Middle frontal gyrus (tissue), 1 donor: ENCODE measurements around the gene TSEN34.
A peak's percentile ranks its signal among the peaks of the same experiment; 100 is the strongest.
"Not testable (repeated sequence)": the region's sequence is repeated elsewhere in the genome, so short reads cannot be mapped to it uniquely, and the experiment has no call there.

Experiments
- DNase-seq: peaks from one replicate; pipeline ENCODE4 v3.0.0-alpha.2; 2015; ENCODE audit warnings: low spot score; ENCODE audit errors: extremely low spot score

TSEN34 gene

DNA sequence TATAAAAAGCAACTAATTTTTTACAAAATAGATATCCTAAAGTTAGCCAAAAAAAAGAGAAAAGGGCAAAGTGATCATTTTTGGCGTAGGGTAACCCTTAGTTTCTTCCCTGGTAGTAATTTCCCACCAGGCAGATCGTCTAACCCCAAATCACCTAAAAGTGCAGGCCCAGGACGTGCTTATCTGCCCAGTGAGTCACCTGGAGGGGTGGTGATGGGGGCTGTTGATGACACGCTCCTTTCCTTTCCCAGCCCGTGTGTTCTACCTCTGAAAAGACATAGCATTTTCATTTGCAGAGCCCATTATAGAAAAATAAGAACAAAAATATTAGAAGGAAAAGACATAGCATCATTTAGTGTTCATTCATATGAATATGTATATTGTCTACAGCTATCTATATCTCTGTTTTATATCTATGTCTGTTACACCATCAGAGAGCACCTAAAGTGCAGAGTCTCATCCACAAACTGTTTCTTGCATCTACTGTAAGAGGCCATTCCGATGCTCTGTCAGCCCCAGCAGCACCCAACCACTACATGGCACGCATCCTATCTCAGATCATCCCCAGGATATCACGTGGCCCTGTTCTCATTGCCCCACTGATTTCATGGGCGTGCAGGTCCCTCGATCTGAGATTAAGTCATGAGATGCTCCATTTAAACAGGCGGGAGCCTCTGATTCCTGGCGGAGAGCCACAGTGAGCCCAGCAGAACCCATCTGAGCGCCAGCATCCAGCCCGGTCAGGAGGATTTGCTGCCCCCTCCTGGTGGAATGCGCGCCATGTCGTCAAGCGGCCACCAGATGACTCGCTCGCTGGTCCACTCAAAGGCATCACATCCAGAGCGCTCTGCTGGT lies 40.2 kb downstream of the TSEN34 start:
- DNase-seq: peak; percentile 76

DNA sequence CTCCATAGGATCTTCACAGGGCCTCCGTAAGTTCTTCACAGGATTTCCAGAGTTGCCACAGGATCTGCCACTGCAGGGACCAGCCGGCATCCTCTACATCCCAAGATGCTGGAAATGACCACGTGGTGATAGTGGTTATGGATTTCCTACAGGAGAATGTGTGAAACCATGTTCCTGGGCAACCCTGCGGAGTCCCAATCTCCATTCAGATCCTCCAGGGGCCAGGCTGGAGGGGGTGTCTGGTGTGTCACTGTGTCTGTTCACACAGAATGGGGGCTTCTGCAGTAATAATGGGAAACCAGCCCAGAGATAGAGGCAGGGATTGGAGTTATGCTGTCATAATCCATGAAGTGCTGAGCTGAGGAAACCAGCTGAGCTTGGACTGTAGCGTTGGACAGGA lies 42.8 kb downstream of the TSEN34 start:
- DNase-seq: no peak

DNA sequence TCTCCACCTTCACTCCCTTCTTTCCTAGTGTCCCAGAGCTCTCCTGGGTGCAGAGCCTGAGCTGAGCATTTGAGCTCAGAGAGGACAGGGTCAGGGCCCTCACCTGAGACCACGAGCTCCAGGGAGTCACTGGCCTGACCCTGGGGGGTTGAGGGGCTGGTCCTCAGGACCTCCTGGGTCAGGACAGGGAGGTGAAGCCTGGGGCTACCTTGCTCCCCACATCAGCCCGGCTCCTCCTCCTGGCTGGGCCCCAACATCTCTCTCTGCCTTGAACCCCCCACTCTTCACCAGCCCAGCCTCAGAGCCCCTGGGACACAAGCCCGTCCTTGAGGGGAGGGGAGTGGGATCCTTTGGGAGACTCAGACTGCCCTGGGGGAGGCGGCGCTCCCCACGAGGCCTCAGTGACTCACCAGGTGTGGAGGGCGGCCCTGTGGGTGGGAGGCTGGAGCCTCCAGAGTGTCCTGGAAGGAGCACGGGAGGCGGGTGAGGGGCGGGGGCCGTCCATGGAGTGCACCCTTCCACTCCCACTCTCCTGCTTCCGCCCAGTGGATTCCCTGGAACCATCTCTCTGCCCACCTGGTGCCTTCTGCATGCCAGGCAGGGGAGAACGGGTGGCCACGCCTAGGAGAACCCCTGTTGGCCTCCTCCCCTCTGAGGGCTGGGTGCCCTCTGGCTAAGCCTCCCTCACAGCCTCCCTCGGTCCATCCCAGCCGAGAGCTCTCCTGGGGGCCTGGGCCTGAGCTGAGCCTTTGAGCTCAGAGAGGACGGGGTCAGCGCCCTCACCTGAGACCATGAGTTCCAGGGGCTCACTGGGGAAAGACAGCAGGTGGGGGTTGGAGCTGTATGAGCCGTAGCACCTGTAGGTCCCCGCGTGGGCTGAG lies 48.6 kb downstream of the TSEN34 start:
- not testable (repeated sequence) for DNase-seq

DNA sequence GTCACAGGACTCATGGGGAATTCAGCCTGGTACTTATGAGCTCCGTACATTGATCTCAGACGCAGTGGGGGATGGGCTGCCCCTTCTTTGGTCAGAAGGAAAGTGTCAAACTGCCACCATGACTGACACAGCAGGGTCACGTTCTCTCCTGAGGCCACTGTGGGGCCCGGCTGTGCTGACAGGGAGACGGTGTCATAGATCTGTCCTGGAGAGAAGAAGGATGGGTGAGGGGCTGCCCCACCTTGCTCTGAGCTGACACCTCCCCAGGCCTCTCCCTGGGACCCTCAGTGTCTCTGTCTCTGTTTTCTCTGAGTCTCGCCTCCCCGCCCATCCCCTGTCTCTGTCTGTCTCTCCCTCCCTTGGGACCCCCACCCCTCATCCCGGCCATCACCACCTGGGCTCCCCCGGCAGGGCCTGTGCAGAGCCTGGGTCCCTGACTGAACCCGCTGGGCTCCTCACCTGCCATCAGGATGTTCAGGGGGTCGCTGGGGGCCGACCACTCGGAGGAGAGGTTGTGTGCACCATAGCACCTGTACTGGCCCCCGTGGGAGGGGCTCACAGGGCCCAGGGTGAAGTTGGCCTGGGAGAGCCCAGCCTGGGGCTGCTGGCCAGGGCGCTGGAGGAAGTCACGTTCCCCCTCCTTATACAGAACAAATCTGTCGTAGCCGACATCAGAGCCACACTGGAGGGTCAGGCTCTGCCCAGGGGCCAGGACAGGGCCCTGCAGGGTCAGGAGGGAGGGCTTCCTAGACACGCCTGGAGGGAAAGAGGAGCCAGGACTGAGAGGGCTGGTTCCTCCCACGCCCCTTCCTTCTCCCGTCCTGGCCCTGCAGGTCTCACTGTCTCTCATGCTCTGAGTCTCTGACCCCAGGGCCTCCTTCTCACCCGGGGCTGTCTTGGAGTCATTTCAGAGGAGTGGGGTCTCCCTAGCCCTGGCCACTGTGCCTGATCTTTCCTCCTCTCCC lies 49.5 kb downstream of the TSEN34 start:
- not testable (repeated sequence) for DNase-seq

DNA sequence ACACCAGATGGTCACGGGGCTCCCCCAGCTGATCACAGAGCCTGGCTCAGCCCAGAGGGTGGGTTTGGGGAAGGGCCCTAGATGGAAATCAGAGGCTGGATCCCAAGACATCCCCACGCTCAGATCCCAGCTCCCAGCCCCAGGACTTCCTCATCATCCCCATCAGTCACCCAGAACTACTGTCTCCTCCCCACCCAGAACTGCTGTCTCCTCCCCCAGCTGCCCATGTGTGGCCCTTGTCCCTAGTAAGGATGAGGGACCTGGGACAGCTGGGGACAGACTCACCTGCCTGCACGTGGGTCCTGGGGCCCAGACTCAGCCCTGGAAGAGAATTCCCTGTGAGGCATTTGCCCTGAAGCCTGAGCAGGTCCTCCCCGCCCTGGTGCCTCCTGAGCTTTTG lies 51.1 kb downstream of the TSEN34 start:
- DNase-seq: not testable (repeated sequence)

DNA sequence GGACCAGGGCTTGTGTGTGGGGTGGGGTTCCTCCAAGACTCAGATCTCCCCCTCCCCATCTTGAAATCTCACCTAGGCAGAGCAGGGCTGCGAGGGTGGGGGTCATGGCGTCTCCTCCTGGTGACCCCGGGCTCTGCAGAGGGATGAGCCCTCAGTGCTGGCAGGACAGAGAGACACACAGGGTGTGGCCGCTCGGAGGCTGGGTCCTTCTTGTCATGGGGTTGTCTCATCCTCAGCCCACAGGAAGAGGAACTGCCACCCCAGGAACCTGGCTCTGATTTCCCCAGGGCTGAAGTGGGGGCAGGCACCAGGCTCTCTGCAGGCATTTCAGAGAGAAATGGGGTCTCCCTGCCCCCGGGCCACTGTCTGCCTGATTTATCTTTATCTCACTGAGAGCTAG lies 51.5 kb downstream of the TSEN34 start, which contains the start of gene LILRA6:
LILRA6 (minus strand) TSS at position 145 of the 400 bp plus-strand sequence.
- not testable (repeated sequence) for DNase-seq

DNA sequence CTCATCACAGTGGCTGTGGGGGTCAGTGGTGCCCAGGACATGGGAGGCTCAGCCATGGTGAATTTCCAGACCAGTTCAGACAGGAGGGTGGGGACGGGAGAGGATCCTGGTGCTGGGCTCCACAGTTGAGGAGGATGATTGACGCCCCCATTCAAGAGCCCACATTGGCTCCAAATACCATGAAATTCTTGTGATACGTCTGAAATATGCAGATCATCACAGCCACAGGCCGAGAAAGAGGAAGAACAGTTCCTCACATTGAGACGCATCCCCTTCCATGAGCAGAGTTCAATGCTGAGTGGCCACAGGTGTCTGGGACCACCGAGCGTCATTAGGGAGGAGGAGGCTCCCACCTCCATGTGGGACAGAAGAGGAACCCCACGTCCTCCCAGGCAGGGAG lies 52.7 kb downstream of the TSEN34 start:
- not testable (repeated sequence) for DNase-seq
